Fibroblast of lung (primary cell): ENCODE results near the gene MUC6. TPM values are rescaled to one million over a fixed set of nuclear protein-coding genes. Genes with fewer than 3 reads are reported as not detected.

Experiments used
- DNase-seq, 2 donors: peaks; one replicate each; pipeline versions ENCODE4 v3.0.0 to v3.0.0-alpha.2; 2010; ENCODE audit warnings: low read depth in 2 of 2
- H2AFZ ChIP-seq: 2 replicates; pipeline ENCODE4 v1.5.1; 2012; ENCODE audit warnings: low read length, control low read depth, inconsistent platforms
- H3K27ac ChIP-seq: 2 replicates; pipeline ENCODE4 v1.5.1; 2011; ENCODE audit warnings: low read length, control low read depth; ENCODE audit not compliant: insufficient read depth
- H3K27me3 ChIP-seq: 2 replicates; pipeline ENCODE4 v1.5.1; 2011; ENCODE audit warnings: mild to moderate bottlenecking, low read length; ENCODE audit not compliant: control insufficient read depth, insufficient read depth
- H3K36me3 ChIP-seq: 2 replicates; pipeline ENCODE4 v1.5.1; 2011; ENCODE audit warnings: low read length; ENCODE audit not compliant: control insufficient read depth, insufficient read depth
- H3K4me1 ChIP-seq: 2 replicates; pipeline ENCODE4 v1.5.1; 2011; ENCODE audit warnings: low read length; ENCODE audit not compliant: control insufficient read depth, insufficient read depth; ENCODE audit errors: extremely low read depth
- H3K4me2 ChIP-seq: 2 replicates; pipeline ENCODE4 v1.5.1; 2011; ENCODE audit warnings: low read length, control low read depth; ENCODE audit not compliant: insufficient read depth; ENCODE audit errors: extremely low read depth
- H3K4me3 ChIP-seq, 4 experiments: fragments of 200-600 bp in 1 of 4; sonication (generic) in 1 of 4; replicated peaks in 1 of 4; 2 replicates each; pipeline ENCODE4 v1.5.1; 2011 to 2016; ENCODE audit warnings: low read length in 4 of 4, low read depth in 3 of 4, mild to moderate bottlenecking in 3 of 4, control low read depth in 2 of 4, inconsistent platforms in 1 of 4, mixed read lengths in 1 of 4; ENCODE audit not compliant: insufficient read depth in 1 of 4; ENCODE audit errors: control extremely low read depth in 1 of 4
- H3K79me2 ChIP-seq: 2 replicates; pipeline ENCODE4 v1.5.1; 2012; ENCODE audit warnings: mild to moderate bottlenecking, low read length, inconsistent platforms; ENCODE audit not compliant: control insufficient read depth, insufficient read depth
- H3K9ac ChIP-seq: 2 replicates; pipeline ENCODE4 v1.5.1; 2011; ENCODE audit warnings: mild to moderate bottlenecking, low read length, control low read depth; ENCODE audit not compliant: insufficient read depth
- H3K9me3 ChIP-seq: 2 replicates; pipeline ENCODE4 v1.5.1; 2012; ENCODE audit warnings: low read depth, low read length; ENCODE audit not compliant: control insufficient read depth, insufficient read depth
- H4K20me1 ChIP-seq: 2 replicates; pipeline ENCODE4 v1.5.1; 2011; ENCODE audit warnings: low read length; ENCODE audit not compliant: control insufficient read depth, insufficient read depth; ENCODE audit errors: extremely low read depth
- EZH2 ChIP-seq: IDR thresholded peaks from 2 replicates; pipeline ENCODE4 v1.5.1; 2012; ENCODE audit warnings: low read length, control low read depth, mild to moderate bottlenecking; ENCODE audit errors: missing control alignments
- polyA plus RNA-seq, 2 donors: library from polyadenylated mRNA; depleted of rRNA in 1 of 2; stranded (reverse) in 1 of 2; unstranded in 1 of 2; fragments of >200 nt; gene quantifications; 2 replicates each; pipeline ENCODE4 v1.2.1, GENCODE V29; 2011 to 2012; ENCODE audit warnings: missing spikeins in 1 of 2
- total RNA-seq: library from RNA; depleted of rRNA; stranded (reverse); fragments of >200 nt; gene quantifications from 2 replicates; pipeline ENCODE4 v1.2.1, GENCODE V29; 2014
- TF ChIP-seq, protein P1 (sequence below), 2 donors: IDR thresholded peaks in 1 of 2; conservative IDR thresholded peaks in 1 of 2; 1 replicate in 1 of 2; 2 replicates in 1 of 2; pipeline ENCODE4 v1.5.1; 2011 to 2012; ENCODE audit warnings: low read length in 2 of 2, control low read depth in 1 of 2, inconsistent platforms in 1 of 2, low read depth in 1 of 2, mild to moderate bottlenecking in 1 of 2

MUC6 gene
- total and polyA plus RNA-seq, 2 donors (not counting 1 experiment from before 2014, with no cell fraction given): not detected

DNA sequence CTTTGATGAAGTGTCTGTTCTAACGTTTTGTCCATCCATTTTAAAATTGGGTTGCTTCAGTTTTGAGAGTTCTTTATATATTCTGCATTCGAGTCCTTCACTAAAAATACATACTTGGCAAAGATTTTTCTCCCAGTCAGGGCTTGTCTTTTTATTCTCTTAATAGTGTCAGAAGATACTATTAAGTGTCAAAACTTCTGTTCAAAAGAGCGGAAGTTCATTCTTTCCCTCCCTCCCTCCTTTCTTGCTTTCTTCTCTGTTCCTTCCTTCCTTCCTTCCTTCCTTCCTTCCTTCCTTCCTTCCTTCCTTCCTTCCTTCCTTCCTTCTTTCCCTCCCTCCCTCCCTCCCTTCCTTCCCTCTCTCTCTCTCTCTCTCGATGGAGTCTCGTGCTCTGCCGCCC, 7.6 kb upstream of the MUC6 start:
- Histone ChIP-seq H2AFZ (no peak overlapping the region), H3K36me3 (no peaks in the 10 kb centered on the region), H3K4me1 (no peaks in the 10 kb centered on the region), H3K4me3 (no peak overlapping the region), H3K27me3 (no peaks in the 10 kb centered on the region), H3K9me3 (no peaks in the 10 kb centered on the region), H3K9ac (no peak overlapping the region), H3K4me2 (no peak overlapping the region), H4K20me1 (no peaks in the 10 kb centered on the region), H3K79me2 (no peaks in the 10 kb centered on the region), H3K27ac (no peak overlapping the region)
- TF ChIP-seq, protein P1, sequence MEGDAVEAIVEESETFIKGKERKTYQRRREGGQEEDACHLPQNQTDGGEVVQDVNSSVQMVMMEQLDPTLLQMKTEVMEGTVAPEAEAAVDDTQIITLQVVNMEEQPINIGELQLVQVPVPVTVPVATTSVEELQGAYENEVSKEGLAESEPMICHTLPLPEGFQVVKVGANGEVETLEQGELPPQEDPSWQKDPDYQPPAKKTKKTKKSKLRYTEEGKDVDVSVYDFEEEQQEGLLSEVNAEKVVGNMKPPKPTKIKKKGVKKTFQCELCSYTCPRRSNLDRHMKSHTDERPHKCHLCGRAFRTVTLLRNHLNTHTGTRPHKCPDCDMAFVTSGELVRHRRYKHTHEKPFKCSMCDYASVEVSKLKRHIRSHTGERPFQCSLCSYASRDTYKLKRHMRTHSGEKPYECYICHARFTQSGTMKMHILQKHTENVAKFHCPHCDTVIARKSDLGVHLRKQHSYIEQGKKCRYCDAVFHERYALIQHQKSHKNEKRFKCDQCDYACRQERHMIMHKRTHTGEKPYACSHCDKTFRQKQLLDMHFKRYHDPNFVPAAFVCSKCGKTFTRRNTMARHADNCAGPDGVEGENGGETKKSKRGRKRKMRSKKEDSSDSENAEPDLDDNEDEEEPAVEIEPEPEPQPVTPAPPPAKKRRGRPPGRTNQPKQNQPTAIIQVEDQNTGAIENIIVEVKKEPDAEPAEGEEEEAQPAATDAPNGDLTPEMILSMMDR (conservative IDR thresholded peaks at IDR 0.05 in 1 of 2, IDR thresholded peaks at IDR 0.05 in 1 of 2; ENCODE audit: low read depth in 1 of 2, low read length in 2 of 2): no peak
- TF ChIP-seq EZH2: no peak
- no peak for DNase-seq

DNA sequence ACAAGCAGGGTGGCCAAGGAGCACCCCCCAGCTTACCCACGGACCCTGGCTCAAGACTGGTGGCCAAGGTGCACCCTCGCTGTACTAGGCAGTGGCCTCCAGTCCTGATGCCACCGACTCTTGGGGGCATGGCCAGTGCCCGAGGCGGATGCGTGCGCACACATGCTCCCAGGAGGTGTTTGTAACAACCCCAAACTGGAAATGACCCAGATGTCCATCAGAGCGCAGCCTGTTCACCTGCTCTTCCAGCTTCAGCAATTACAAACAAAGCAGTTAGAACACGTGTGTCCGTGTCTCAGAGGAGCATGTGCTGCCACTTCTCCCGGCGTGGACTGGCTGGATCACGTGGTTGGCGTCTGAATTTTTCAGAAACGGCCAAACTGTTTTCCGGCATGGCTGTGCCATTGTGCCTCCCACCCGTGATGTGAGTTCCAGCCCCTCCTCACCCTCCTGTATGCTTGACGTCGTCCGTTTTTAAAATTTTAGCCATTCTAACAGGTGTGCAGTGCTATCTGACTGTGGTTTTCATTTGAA, 7.1 kb upstream of the MUC6 start:
- Histone ChIP-seq H3K4me2 (no peak overlapping the region), H3K4me1 (no peaks in the 10 kb centered on the region), H3K36me3 (no peaks in the 10 kb centered on the region), H2AFZ (no peak overlapping the region), H3K9ac (no peak overlapping the region), H3K79me2 (no peaks in the 10 kb centered on the region), H3K27me3 (no peaks in the 10 kb centered on the region), H3K27ac (no peak overlapping the region), H3K9me3 (no peaks in the 10 kb centered on the region), H4K20me1 (no peaks in the 10 kb centered on the region), H3K4me3 (no peak overlapping the region)
- no peak for DNase-seq
- TF ChIP-seq, protein P1 (conservative IDR thresholded peaks at IDR 0.05 in 1 of 2, IDR thresholded peaks at IDR 0.05 in 1 of 2; ENCODE audit: low read depth in 1 of 2, low read length in 2 of 2): no peak
- no peak for TF ChIP-seq EZH2

DNA sequence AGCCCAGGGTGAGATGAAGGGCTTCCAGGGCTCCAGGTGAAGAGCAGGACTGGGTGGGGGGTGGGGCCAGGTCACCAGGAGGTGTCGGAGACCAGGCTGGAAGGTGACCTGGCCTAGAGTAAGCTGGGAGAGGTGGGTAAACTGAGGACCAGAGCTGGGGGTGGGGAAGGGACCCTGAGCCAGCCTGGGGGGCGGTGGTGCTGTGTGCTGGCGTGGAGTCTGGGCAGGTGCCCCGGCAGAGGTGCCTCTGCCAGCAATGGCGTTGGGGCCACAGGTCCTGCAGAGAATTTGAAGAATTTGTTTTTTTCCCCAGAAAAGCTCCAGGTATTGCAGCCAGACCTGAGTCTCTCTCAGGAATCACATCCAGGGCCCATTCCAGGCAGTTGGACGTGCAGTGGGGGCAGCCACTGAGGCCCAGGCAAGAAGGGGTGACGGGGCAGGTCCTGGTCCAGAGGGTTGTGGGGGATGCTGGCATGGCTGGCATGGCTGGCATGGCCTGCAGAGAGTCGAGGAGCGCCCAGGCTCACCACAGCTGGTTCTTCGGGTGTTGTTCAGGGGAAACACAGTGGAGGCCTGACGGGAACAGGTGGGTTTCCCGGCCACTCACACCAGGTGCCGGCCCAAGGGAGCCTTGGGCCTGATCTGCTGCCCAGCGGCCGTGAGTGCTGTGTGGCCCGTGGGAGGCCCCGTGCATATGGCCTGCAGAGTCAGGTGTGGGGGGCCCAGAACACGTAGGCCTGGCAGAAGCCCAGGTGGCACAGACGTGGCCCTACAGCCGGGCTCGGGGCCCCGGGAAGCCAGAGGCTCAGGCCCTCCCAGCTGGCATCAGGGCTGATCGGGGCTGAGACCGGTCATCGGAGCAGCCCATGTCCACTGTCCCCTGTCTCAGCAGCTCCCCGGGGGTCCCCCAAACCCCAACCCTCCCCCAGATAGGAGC, 6.4 kb upstream of the MUC6 start:
- Histone ChIP-seq H3K4me3 (no peak overlapping the region), H3K9me3 (no peaks in the 10 kb centered on the region), H3K36me3 (no peaks in the 10 kb centered on the region), H2AFZ (no peak overlapping the region), H3K27me3 (no peaks in the 10 kb centered on the region), H3K4me1 (no peaks in the 10 kb centered on the region), H4K20me1 (no peaks in the 10 kb centered on the region), H3K9ac (no peak overlapping the region), H3K4me2 (no peak overlapping the region), H3K27ac (no peak overlapping the region), H3K79me2 (no peaks in the 10 kb centered on the region)
- TF ChIP-seq, protein P1 (conservative IDR thresholded peaks at IDR 0.05 in 1 of 2, IDR thresholded peaks at IDR 0.05 in 1 of 2; ENCODE audit: low read depth in 1 of 2, low read length in 2 of 2): no peak
- no peak for TF ChIP-seq EZH2
- no peak for DNase-seq
